HEK293T (cell line): ENCODE data around the gene SUCLG2.

Experiments
- CTCF ChIA-PET: fragments of 350-600 bp; formaldehyde crosslinking; extraction: SDS; loops from one replicate; lab custom pipeline; 2021; ENCODE audit warnings: antibody characterized with exemption, inconsistent platforms; lab: Yijun Ruan, JAX
- POLR2A ChIA-PET: fragments of 350-600 bp; formaldehyde crosslinking; extraction: SDS; loops from one replicate; lab custom pipeline; 2020; ENCODE audit warnings: antibody characterized with exemption, inconsistent platforms; lab: Yijun Ruan, JAX
- DNase-seq: peaks from one replicate; pipeline ENCODE4 v3.0.0; 2012; ENCODE audit warnings: mixed read lengths; ENCODE audit errors: extremely low spot score
- ARNT ChIP-seq: fragments of 450-650 bp; IDR thresholded peaks from 2 replicates; pipeline ENCODE4 v1.6.1; 2017; ENCODE audit warnings: mild to moderate bottlenecking
- BHLHE40 ChIP-seq: fragments of 450-650 bp; IDR thresholded peaks from 2 replicates; pipeline ENCODE4 v1.6.1; 2016; ENCODE audit warnings: mild to moderate bottlenecking, moderate library complexity, borderline replicate concordance
- CTBP1 ChIP-seq: fragments of 450-650 bp; IDR thresholded peaks from 2 replicates; pipeline ENCODE4 v1.6.1; 2016; ENCODE audit warnings: borderline replicate concordance
- ELF4 ChIP-seq: fragments of 450-650 bp; IDR thresholded peaks from 2 replicates; pipeline ENCODE4 v1.6.1; 2017; ENCODE audit warnings: antibody characterized with exemption
- FOXA1 ChIP-seq: fragments of 450-650 bp; IDR thresholded peaks from 2 replicates; pipeline ENCODE4 v1.6.1; 2016; ENCODE audit warnings: mild to moderate bottlenecking
- FOXK2 ChIP-seq: fragments of 450-650 bp; IDR thresholded peaks from 2 replicates; pipeline ENCODE4 v1.6.1; 2016; ENCODE audit warnings: mild to moderate bottlenecking
- FOXM1 ChIP-seq: fragments of 450-650 bp; IDR thresholded peaks from 2 replicates; pipeline ENCODE4 v1.6.1; 2017; ENCODE audit warnings: mild to moderate bottlenecking, borderline replicate concordance
- HDGF ChIP-seq: fragments of 450-650 bp; IDR thresholded peaks from 2 replicates; pipeline ENCODE4 v1.6.1; 2017; ENCODE audit warnings: antibody characterized with exemption, borderline replicate concordance
- L3MBTL2 ChIP-seq: fragments of 450-650 bp; conservative IDR thresholded peaks from 2 replicates; pipeline ENCODE4 v1.6.1; 2016; ENCODE audit warnings: mild to moderate bottlenecking
- LEF1 ChIP-seq: fragments of 450-650 bp; IDR thresholded peaks from 2 replicates; pipeline ENCODE4 v1.6.1; 2017; ENCODE audit warnings: mild to moderate bottlenecking, borderline replicate concordance
- NFRKB ChIP-seq: fragments of 450-650 bp; IDR thresholded peaks from 2 replicates; pipeline ENCODE4 v1.6.1; 2016; ENCODE audit warnings: mild to moderate bottlenecking, moderate library complexity
- SP1 ChIP-seq: fragments of 450-650 bp; IDR thresholded peaks from 2 replicates; pipeline ENCODE4 v1.6.1; 2017
- SUZ12 ChIP-seq: fragments of 450-650 bp; IDR thresholded peaks from 2 replicates; pipeline ENCODE4 v1.6.1; 2016; ENCODE audit warnings: mild to moderate bottlenecking
- TARDBP ChIP-seq: fragments of 450-650 bp; IDR thresholded peaks from 2 replicates; pipeline ENCODE4 v1.6.1; 2016
- ZNF384 ChIP-seq: fragments of 450-650 bp; IDR thresholded peaks from 2 replicates; pipeline ENCODE4 v1.6.1; 2016
- TF ChIP-seq, protein P1 (sequence below): fragments of 450-650 bp; IDR thresholded peaks from 2 replicates; pipeline ENCODE4 v1.6.1; 2016

SUCLG2 gene

DNA sequence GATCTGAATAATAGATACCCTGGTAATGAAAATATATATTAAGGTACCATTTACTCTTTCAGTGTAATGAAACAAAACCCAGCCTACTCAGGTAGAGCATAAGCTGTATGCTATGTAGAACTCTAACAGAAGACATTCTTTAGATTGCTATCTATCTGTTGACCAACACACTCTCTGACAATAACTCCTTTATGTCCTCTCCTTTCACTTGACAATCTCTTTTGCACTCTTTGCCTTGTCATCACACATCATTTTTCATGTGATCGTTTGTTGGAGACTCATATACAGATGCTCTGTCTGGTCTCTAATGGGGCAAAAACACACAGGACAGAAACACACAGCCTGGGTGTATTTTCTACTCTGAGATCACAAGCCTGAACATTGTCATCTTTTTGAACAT, 35.4 kb upstream of the SUCLG2 start:
- no peak for TF ChIP-seq SUZ12
- TF ChIP-seq FOXA1, result no peak
- TF ChIP-seq, protein P1, sequence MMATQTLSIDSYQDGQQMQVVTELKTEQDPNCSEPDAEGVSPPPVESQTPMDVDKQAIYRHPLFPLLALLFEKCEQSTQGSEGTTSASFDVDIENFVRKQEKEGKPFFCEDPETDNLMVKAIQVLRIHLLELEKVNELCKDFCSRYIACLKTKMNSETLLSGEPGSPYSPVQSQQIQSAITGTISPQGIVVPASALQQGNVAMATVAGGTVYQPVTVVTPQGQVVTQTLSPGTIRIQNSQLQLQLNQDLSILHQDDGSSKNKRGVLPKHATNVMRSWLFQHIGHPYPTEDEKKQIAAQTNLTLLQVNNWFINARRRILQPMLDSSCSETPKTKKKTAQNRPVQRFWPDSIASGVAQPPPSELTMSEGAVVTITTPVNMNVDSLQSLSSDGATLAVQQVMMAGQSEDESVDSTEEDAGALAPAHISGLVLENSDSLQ, result no peak
- TF ChIP-seq SP1, result no peak
- no peak for TF ChIP-seq LEF1
- TF ChIP-seq FOXM1, result no peak
- TF ChIP-seq TARDBP, result no peak
- no peak for TF ChIP-seq L3MBTL2
- ChIA-PET CTCF (no interaction called here), POLR2A (no interaction called here)
- DNase-seq, result no peak

DNA sequence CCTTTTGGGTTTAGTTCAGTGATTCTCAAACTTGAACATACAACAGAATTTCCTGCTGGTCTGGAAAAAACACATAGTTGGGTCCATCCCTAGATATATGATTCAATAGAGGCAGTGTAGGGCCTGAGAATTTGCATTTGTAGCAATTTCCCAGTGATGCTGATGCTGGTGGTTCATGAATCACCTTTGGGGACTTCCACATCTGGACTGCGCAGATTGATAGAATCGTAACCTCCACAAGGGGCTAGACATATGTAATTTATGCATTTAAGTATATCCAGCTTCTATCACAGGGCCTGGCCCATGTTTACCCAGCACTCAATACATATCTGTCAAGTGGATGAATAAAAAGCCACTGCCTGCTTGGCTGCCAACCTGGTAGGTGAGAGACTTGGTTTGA, 33.8 kb upstream of the SUCLG2 start:
- TF ChIP-seq SP1 (no peak), NFRKB (no peak), CTBP1 (no peak), ZNF384 (no peak), FOXA1 (no peak), SUZ12 (no peak), TARDBP (no peak), FOXK2 (no peak), HDGF (no peak), FOXM1 (no peak), ELF4 (no peak), L3MBTL2 (no peak), BHLHE40 (no peak), ARNT (no peak), LEF1 (no peak)
- TF ChIP-seq, protein P1, result no peak
- DNase-seq, result no peak
- ChIA-PET POLR2A (no interaction called here), CTCF (no interaction called here)

DNA sequence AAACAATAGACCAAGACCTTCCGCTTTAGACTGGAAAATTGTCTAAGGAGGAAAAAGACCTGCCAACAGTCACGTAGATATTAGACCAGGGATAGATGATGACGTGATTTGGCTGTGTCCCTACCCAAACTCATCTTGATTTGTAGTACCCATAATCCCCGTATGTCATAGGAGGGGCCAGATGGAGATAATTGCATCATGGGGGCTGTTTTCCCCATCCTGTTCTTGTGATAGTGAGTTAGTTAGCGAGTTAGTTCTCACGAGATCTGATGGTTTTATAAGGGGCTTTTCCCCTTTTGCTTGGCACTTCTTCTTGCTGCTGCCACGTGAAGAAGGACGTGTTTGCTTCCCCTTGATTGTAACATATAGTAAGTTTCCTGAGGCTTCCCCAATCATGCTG, 31.7 kb upstream of the SUCLG2 start:
- no peak for DNase-seq
- no peak for TF ChIP-seq FOXK2
- TF ChIP-seq, protein P1, result no peak
- no peak for TF ChIP-seq BHLHE40
- no peak for TF ChIP-seq FOXM1
- no peak for TF ChIP-seq CTBP1
- no peak for TF ChIP-seq NFRKB
- ChIA-PET POLR2A (no interaction called here), CTCF (no interaction called here)

DNA sequence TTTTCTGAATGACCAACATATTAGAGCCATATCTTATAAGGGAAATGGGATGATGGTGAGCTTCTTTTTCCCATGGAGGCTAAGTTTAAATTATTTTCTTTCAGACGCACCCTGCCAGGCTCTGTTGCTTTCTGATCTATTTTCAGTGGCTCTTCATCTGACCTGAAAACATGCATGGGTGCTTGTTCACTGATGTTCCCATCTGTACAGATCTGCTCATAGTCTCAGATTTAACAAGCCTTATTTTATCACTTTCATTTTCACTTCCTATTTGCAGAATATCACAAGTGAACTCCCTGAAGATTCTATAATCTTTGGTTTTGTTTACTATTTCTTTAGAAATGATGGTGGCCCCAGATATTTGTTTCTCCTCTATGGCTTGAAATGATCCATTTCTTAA, 31.1 kb upstream of the SUCLG2 start:
- no peak for TF ChIP-seq L3MBTL2
- TF ChIP-seq NFRKB, result no peak
- no peak for TF ChIP-seq LEF1
- TF ChIP-seq, protein P1, result no peak
- no peak for TF ChIP-seq ARNT
- TF ChIP-seq ZNF384, result no peak
- TF ChIP-seq BHLHE40, result no peak
- TF ChIP-seq SP1, result no peak
- ChIA-PET CTCF (no interaction called here), POLR2A (no interaction called here)
- DNase-seq, result no peak

DNA sequence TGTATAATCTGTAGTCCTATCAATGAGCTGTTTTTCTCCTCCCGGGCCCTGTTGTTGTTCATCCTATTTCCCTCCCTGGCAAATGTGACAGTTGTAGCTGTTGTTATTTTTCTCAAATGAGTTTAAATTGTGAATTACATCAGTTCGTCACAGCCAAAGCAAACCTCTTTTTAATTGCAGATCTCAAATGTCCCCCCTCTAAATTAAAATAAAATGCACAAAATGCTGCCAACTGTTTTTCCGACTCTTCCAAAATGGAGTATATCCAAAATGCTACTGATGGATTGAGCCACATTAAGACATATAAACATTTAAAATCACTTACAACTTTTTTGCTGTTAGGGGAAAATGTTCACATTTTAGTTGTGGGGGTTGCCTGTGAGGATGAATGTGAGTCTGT, 29.8 kb upstream of the SUCLG2 start:
- DNase-seq, result no peak
- ChIA-PET POLR2A (no interaction called here), CTCF (no interaction called here)
- no peak for TF ChIP-seq FOXA1
- TF ChIP-seq, protein P1, result no peak
- TF ChIP-seq TARDBP, result no peak
- no peak for TF ChIP-seq SUZ12
- no peak for TF ChIP-seq ELF4
- TF ChIP-seq SP1, result no peak
- TF ChIP-seq ZNF384, result no peak
- no peak for TF ChIP-seq CTBP1
- TF ChIP-seq LEF1, result no peak
- no peak for TF ChIP-seq HDGF
- TF ChIP-seq ARNT, result no peak
- no peak for TF ChIP-seq L3MBTL2
- no peak for TF ChIP-seq FOXM1
- TF ChIP-seq FOXK2, result no peak
- no peak for TF ChIP-seq NFRKB
- TF ChIP-seq BHLHE40, result no peak

DNA sequence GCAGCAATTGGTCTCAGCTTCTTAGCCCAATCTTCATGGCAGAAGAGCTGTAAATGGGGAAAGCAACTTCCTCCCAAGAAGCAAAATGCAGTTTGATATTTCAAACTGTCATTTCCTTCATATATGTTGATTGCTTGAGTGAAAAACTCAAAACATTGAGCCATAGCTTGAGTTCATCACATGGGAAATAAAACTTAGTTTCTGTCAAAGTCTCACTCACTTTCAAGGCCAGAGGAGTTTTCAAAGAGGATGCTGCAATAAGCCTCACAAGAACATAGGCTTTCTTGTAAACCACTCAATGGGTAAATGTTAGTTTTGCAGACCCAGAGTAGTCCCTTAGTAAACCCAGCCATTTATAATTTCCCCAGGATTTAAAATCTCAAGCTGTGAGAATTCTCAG, 29.1 kb upstream of the SUCLG2 start:
- CTCF ChIA-PET, result no interaction called here
- POLR2A ChIA-PET, result no interaction called here

More for the DNA sequence above, 29.1 kb upstream of the SUCLG2 start:
- TF ChIP-seq FOXM1, result no peak
- TF ChIP-seq CTBP1, result no peak
- TF ChIP-seq HDGF, result no peak
- no peak for TF ChIP-seq TARDBP
- no peak for TF ChIP-seq SP1
- TF ChIP-seq, protein P1, result no peak
- no peak for TF ChIP-seq LEF1
- DNase-seq, result no peak
